PC-3 (cell line): ENCODE results near the gene OR2M5.

Experiments
- CTCF ChIP-seq: fragments of 300-600 bp; sonication (generic); conservative IDR thresholded peaks from 2 replicates; pipeline ENCODE4 v1.5.1; 2017; ENCODE audit warnings: antibody characterized with exemption, low read depth, mild to moderate bottlenecking, low read length
- EZH2 ChIP-seq: fragments of 300-600 bp; sonication (generic); IDR thresholded peaks from one replicate; pipeline ENCODE4 v1.6.1; 2017; ENCODE audit warnings: antibody characterized with exemption, mild to moderate bottlenecking, low read length; ENCODE audit not compliant: unreplicated experiment

- TF ChIP-seq CTCF (no peak), EZH2 (no peak)
These were observed 1.6 kb upstream of the OR2M5 start for GRCh38 chr1:248143311-248143710.
